GM23248 (cell line): ENCODE data around the gene TMIGD2. TPM values are rescaled to one million over a fixed set of nuclear protein-coding genes. Genes with fewer than 3 reads are reported as not detected.

Experiments used
- DNase-seq: peaks from one replicate; pipeline ENCODE4 v3.0.0-alpha.2; 2015
- H2AFZ ChIP-seq: fragments of 200-600 bp; sonication (generic); 2 replicates; pipeline ENCODE4 v1.6.1; 2016; ENCODE audit warnings: antibody characterized with exemption
- H3F3A ChIP-seq: fragments of 200-600 bp; sonication (generic); 2 replicates; pipeline ENCODE4 v1.6.1; 2016; ENCODE audit warnings: mild to moderate bottlenecking, antibody characterized with exemption, mixed run types; ENCODE audit not compliant: insufficient read depth
- H3K27ac ChIP-seq: fragments of 200-600 bp; sonication (generic); 2 replicates; pipeline ENCODE4 v1.5.1; 2016; ENCODE audit warnings: mild to moderate bottlenecking
- H3K27me3 ChIP-seq: fragments of 200-600 bp; sonication (generic); replicated peaks from 2 replicates; pipeline ENCODE4 v1.6.1; 2016; ENCODE audit warnings: mild to moderate bottlenecking; ENCODE audit not compliant: insufficient read depth
- H3K36me3 ChIP-seq: fragments of 200-600 bp; sonication (generic); 2 replicates; pipeline ENCODE4 v1.6.1; 2016; ENCODE audit warnings: low read depth, mild to moderate bottlenecking
- H3K4me1 ChIP-seq: fragments of 200-600 bp; sonication (generic); 2 replicates; pipeline ENCODE4 v1.6.1; 2016; ENCODE audit warnings: mild to moderate bottlenecking; ENCODE audit not compliant: insufficient read depth
- H3K4me2 ChIP-seq: fragments of 200-600 bp; sonication (generic); one replicate; pipeline ENCODE4 v1.6.1; 2016; ENCODE audit warnings: mild to moderate bottlenecking; ENCODE audit not compliant: unreplicated experiment
- H3K4me3 ChIP-seq: fragments of 200-600 bp; sonication (generic); 2 replicates; pipeline ENCODE4 v1.5.1; 2016; ENCODE audit warnings: mild to moderate bottlenecking
- H3K79me2 ChIP-seq: fragments of 200-600 bp; sonication (generic); 2 replicates; pipeline ENCODE4 v1.6.1; 2016; ENCODE audit warnings: mild to moderate bottlenecking; ENCODE audit not compliant: insufficient read depth
- H3K9ac ChIP-seq: fragments of 200-600 bp; sonication (generic); 2 replicates; pipeline ENCODE4 v1.6.1; 2016; ENCODE audit warnings: mild to moderate bottlenecking
- H3K9me2 ChIP-seq: fragments of 200-600 bp; sonication (generic); 2 replicates; pipeline ENCODE4 v1.6.1; 2016; ENCODE audit warnings: mixed run types, mild to moderate bottlenecking, moderate library complexity; ENCODE audit not compliant: insufficient read depth
- H3K9me3 ChIP-seq: fragments of 200-600 bp; sonication (generic); one replicate; pipeline ENCODE4 v1.6.1; 2017; ENCODE audit warnings: low read depth
- H4K20me1 ChIP-seq: fragments of 200-600 bp; sonication (generic); 2 replicates; pipeline ENCODE4 v1.6.0; 2016; ENCODE audit not compliant: insufficient read depth
- EZH2 ChIP-seq: fragments of 200-600 bp; sonication (generic); IDR thresholded peaks from 2 replicates; pipeline ENCODE4 v1.6.1; 2018; ENCODE audit warnings: antibody characterized with exemption, mild to moderate bottlenecking; ENCODE audit not compliant: insufficient read depth, poor library complexity, severe bottlenecking
- EZH2phosphoT487 ChIP-seq: fragments of 200-600 bp; sonication (generic); IDR thresholded peaks from 2 replicates; pipeline ENCODE4 v1.6.1; 2018; ENCODE audit warnings: antibody characterized with exemption, moderate library complexity, mild to moderate bottlenecking, low read depth; ENCODE audit not compliant: insufficient read depth
- WGBS, 2 experiments: methylation state at CpG; one replicate each; pipeline ENCODE4 v1.1.6; 2015 to 2017; ENCODE audit warnings: low lambda C conversion rate in 2 of 2, low coverage in 1 of 2; ENCODE audit errors: missing lambda C conversion rate in 2 of 2; 5-methylcytosine and 5-hydroxymethylcytosine counted together
- in situ Hi-C: fragments of 300-500 bp; cut with MboI; formaldehyde crosslinking; loops from 2 replicates; pipeline ENCODE4 v1.15.0; 2020
- polyA plus RNA-seq: library from polyadenylated mRNA; unstranded; fragments of >200 nt; fragmentation: Nextera tagmentation; extraction: Ambion mirVana; gene quantifications from 2 replicates; pipeline ENCODE4 v1.2.1, GENCODE V29; 2016
- total RNA-seq: library from RNA; depleted of rRNA; stranded (reverse); fragments of >200 nt; shearing (Covaris generic); gene quantifications from 2 replicates; pipeline ENCODE4 v1.2.3, GENCODE V29; 2014

TMIGD2 gene
- total and polyA plus RNA-seq, 2 experiments from 2014 or later = not detected

DNA sequence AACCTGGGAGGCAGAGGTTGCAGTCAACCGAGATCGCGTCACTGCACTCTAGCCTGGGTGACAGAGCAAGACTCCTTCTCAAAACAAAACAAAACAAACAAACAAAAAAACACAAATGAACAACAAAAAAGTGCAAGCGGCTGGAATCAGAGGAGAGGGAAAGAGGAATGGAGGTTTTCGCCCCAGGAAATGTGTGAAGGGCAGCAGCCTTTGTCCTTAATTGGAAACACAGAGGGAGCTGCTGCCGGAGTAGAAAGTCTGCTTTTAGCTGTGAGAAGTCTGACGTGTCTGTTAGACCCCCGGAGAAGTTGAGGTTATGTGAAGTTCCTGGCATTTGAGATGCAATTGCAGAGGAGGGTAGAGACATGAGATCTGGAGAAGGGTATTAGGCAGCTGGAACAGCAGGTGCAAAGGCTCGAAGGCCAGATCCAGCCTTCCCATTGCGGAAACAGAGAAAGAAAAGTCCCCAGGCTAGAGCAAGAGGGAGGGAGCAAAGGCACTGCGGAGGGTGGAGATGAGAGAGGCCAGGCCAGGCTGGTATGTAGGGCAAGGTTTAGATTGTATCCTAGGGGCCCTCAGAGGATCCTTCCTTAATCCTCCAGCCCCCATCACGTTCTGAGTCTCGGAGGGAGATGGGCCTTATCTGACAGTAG lies 473 bp downstream of the TMIGD2 start:
- H3K27ac ChIP-seq = no peak overlapping the region
- no peak overlapping the region for H3K4me2 ChIP-seq
- H2AFZ ChIP-seq = no peak overlapping the region
- TF ChIP-seq EZH2 = no peak
- no peak for TF ChIP-seq EZH2phosphoT487
- no peaks in the 10 kb centered on the region for H3F3A ChIP-seq
- 50 to 53% methylated on average over 13 of the region's 13 CpGs for WGBS, 2 experiments
- no peaks in the 10 kb centered on the region for H3K9me2 ChIP-seq
- H3K9ac ChIP-seq = no peak overlapping the region
- no peaks in the 10 kb centered on the region for H3K9me3 ChIP-seq
- H3K79me2 ChIP-seq = no peaks in the 10 kb centered on the region
- H3K36me3 ChIP-seq = no peaks in the 10 kb centered on the region
- H3K4me3 ChIP-seq = no peak overlapping the region
- no peaks in the 10 kb centered on the region for H3K4me1 ChIP-seq
- in situ Hi-C loops = no loop called here
- H3K27me3 ChIP-seq = no peaks in the 10 kb centered on the region
- no peaks in the 10 kb centered on the region for H4K20me1 ChIP-seq
- DNase-seq = no peak

DNA sequence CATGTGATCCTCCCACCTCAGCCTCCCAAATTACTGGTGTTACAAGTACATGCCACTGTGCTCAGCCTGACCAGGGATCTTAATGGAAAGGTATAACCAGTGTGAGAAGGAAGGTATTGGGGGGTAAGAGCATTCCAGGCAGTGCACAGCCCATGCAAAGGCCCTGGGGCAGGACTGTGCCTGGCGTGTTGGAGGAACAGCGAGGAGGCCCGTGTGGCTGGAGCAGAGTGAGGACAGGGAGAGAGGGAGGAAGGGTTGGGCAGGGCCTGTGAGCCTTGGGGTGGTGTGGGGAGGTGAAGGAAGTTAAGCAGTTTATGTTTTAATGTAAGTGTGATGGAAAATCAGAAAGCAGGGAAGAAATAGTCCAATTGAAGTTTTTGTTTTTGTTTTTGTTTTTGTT lies 1.6 kb downstream of the TMIGD2 start:
- no peak overlapping the region for H3K27ac ChIP-seq
- no peak for TF ChIP-seq EZH2phosphoT487
- TF ChIP-seq EZH2 = no peak
- no peaks in the 10 kb centered on the region for H3K9me2 ChIP-seq
- H3K4me2 ChIP-seq = no peak overlapping the region
- no peaks in the 10 kb centered on the region for H4K20me1 ChIP-seq
- H3F3A ChIP-seq = no peaks in the 10 kb centered on the region
- H3K27me3 ChIP-seq = no peaks in the 10 kb centered on the region
- H3K9me3 ChIP-seq = no peaks in the 10 kb centered on the region
- no peak for DNase-seq
- H3K9ac ChIP-seq = no peak overlapping the region
- no peaks in the 10 kb centered on the region for H3K36me3 ChIP-seq
- no peaks in the 10 kb centered on the region for H3K4me1 ChIP-seq
- no peak overlapping the region for H2AFZ ChIP-seq
- H3K79me2 ChIP-seq = no peaks in the 10 kb centered on the region
- in situ Hi-C loops = no loop called here
- 71 to 73% methylated on average over 3 of the region's 3 CpGs for WGBS, 2 experiments
- H3K4me3 ChIP-seq = no peak overlapping the region

DNA sequence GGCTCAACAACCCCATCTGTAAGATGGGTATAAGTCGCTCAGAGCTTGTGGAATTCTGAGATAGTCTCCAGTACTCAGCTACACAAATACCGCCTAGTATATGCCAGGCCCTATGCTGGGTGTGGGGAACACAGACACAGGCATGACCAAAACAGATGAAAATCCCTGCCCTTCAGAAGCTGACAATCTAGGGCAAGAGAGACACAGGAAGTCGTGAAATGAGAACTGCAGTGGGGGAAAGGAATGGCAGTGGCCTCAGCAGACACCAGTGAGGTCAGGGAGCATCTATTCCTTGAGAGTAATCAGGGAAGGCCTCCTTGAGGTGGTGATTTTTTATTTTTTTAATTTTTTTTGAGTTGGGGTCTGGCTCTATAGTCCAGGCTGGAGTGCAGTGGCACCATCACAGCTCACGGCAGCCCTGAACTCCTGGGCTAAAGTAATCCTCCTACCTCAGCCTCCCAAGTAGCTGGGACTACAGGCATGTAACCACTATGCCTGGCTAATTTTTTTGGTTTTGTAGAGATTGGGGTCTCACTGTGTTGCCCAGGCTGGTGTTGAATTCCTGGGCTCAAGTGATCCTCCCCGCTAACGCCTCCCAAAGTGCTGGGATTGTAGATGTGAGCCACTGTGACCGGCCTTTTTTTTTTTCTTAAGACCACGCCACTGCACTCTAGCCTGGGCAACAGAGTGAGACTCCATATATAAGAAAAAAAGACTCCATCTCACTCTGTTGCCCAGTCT lies 3.2 kb downstream of the TMIGD2 start:
- Histone ChIP-seq H3K27ac (no peak overlapping the region), H3K79me2 (no peaks in the 10 kb centered on the region), H3K9ac (no peak overlapping the region), H3K36me3 (no peaks in the 10 kb centered on the region), H3K4me3 (no peak overlapping the region), H3K4me1 (no peaks in the 10 kb centered on the region), H3F3A (no peaks in the 10 kb centered on the region), H4K20me1 (no peaks in the 10 kb centered on the region), H3K9me2 (no peaks in the 10 kb centered on the region), H2AFZ (no peak overlapping the region), H3K9me3 (no peaks in the 10 kb centered on the region), H3K27me3 (no peaks in the 10 kb centered on the region; the same call in 1 of the 2 replicates), H3K4me2 (no peak overlapping the region)
- in situ Hi-C loops = no loop called here
- 69 to 76% methylated on average over 8 of the region's 8 CpGs for WGBS, 2 experiments
- TF ChIP-seq EZH2phosphoT487 = no peak
- TF ChIP-seq EZH2 = no peak
- DNase-seq = no peak

DNA sequence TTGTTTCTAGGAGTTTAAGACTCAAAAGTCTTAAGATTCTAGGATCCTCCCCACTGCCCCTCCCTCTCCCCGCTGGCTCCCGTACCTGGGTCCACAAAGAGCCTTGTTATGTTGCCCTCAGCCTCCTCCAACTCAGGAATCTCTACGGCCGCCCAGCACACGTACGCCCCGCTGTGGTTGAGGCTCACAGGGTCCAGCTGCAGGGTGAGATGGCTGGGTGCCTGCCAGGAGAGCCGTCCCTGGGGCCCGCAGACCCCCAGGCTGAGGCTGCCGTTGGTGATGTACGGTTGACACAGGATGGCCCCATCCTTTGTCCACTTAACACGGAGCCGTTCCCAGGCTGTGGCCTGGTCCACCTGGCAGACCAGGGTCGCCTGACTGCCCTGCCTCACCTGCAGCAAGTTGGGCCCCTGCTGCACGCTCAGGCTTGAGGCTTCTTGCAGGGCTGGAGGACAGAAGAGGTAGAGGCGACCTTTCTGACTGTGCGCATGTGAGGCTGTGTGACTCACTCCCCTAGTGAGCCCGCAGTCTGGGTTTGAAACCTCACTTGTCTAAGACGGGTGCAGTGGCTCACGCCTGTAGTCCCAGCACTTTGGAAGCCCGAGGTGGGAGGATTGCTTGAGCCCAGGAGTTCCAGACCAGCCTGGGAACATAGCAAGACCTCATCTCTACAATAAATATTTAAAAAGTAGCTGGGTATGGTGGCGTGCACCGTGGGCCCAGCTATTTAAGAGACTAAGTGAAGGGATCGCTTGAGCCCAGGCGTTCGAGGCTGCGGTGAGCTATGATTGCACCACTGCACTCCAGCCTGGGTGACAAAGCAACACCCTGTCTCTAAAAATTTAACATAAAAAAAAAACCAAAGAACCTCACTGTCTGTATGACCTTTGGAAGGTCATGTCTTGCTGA lies 4.0 kb downstream of the TMIGD2 start:
- H3K4me1 ChIP-seq = no peaks in the 10 kb centered on the region
- no peak overlapping the region for H3K9ac ChIP-seq
- H3K27ac ChIP-seq = no peak overlapping the region
- no peaks in the 10 kb centered on the region for H3K9me3 ChIP-seq
- no peaks in the 10 kb centered on the region for H3K36me3 ChIP-seq
- H3K4me2 ChIP-seq = no peak overlapping the region
- no peaks in the 10 kb centered on the region for H3K79me2 ChIP-seq
- no peaks in the 10 kb centered on the region for H4K20me1 ChIP-seq
- in situ Hi-C loops = no loop called here
- H3K27me3 ChIP-seq = no peaks in the 10 kb centered on the region; the same call in 1 of the 2 replicates
- H3F3A ChIP-seq = no peaks in the 10 kb centered on the region
- no peaks in the 10 kb centered on the region for H3K9me2 ChIP-seq
- WGBS, 2 experiments = 72 to 73% methylated on average over 26 to 27 of the region's 27 CpGs
- H2AFZ ChIP-seq = no peak overlapping the region
- DNase-seq = no peak
- TF ChIP-seq EZH2 (no peak), EZH2phosphoT487 (no peak)
- H3K4me3 ChIP-seq = no peak overlapping the region
